ENCODE measurements around the gene PLCB2.

GRCh38 chr15:40295297-40295696 is 12.4 kb downstream of the PLCB2 start:
- TF ChIP-seq JUNB (IDR thresholded peaks at IDR 0.05; ENCODE audit: unreplicated experiment): no peak
- no peak for TF ChIP-seq CTCF (conservative IDR thresholded peaks at IDR 0.05; ENCODE audit: low read depth in 2 of 2)
- no peak for TF ChIP-seq EZH2 (IDR thresholded peaks at IDR 0.05; ENCODE audit: low read depth, unreplicated experiment)
- TF ChIP-seq POLR2AphosphoS5 (IDR thresholded peaks at IDR 0.05; ENCODE audit: low read depth): no peak
- TF ChIP-seq, protein P1, sequence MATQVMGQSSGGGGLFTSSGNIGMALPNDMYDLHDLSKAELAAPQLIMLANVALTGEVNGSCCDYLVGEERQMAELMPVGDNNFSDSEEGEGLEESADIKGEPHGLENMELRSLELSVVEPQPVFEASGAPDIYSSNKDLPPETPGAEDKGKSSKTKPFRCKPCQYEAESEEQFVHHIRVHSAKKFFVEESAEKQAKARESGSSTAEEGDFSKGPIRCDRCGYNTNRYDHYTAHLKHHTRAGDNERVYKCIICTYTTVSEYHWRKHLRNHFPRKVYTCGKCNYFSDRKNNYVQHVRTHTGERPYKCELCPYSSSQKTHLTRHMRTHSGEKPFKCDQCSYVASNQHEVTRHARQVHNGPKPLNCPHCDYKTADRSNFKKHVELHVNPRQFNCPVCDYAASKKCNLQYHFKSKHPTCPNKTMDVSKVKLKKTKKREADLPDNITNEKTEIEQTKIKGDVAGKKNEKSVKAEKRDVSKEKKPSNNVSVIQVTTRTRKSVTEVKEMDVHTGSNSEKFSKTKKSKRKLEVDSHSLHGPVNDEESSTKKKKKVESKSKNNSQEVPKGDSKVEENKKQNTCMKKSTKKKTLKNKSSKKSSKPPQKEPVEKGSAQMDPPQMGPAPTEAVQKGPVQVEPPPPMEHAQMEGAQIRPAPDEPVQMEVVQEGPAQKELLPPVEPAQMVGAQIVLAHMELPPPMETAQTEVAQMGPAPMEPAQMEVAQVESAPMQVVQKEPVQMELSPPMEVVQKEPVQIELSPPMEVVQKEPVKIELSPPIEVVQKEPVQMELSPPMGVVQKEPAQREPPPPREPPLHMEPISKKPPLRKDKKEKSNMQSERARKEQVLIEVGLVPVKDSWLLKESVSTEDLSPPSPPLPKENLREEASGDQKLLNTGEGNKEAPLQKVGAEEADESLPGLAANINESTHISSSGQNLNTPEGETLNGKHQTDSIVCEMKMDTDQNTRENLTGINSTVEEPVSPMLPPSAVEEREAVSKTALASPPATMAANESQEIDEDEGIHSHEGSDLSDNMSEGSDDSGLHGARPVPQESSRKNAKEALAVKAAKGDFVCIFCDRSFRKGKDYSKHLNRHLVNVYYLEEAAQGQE (IDR thresholded peaks at IDR 0.05; ENCODE audit: unreplicated experiment): no peak
- no peak for TF ChIP-seq EZH2phosphoT487 (IDR thresholded peaks at IDR 0.05; ENCODE audit: unreplicated experiment)
- no peak for TF ChIP-seq STAT1 (IDR thresholded peaks at IDR 0.05; ENCODE audit: unreplicated experiment)
- TF ChIP-seq, protein P2, sequence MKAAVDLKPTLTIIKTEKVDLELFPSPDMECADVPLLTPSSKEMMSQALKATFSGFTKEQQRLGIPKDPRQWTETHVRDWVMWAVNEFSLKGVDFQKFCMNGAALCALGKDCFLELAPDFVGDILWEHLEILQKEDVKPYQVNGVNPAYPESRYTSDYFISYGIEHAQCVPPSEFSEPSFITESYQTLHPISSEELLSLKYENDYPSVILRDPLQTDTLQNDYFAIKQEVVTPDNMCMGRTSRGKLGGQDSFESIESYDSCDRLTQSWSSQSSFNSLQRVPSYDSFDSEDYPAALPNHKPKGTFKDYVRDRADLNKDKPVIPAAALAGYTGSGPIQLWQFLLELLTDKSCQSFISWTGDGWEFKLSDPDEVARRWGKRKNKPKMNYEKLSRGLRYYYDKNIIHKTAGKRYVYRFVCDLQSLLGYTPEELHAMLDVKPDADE (IDR thresholded peaks at IDR 0.05): no peak
- TF ChIP-seq CREB1 (CRISPR knock-in tag; IDR thresholded peaks at IDR 0.05; ENCODE audit: low read depth): no peak
- no peak for TF ChIP-seq ZNF114 (CRISPR knock-in tag; IDR thresholded peaks at IDR 0.05)
- TF ChIP-seq ZNF331 (CRISPR knock-in tag; IDR thresholded peaks at IDR 0.05; ENCODE audit: low read depth): no peak
- no peak for TF ChIP-seq NANOG (IDR thresholded peaks at IDR 0.05; ENCODE audit: borderline replicate concordance)
- no peak for TF ChIP-seq ZNF462 (CRISPR knock-in tag; IDR thresholded peaks at IDR 0.05)

All from GM23338 (cell line).